A673 (cell line): ENCODE results near the gene ZNF789.

Experiments
- EZH2 ChIP-seq: fragments of 200-600 bp; sonication (generic); IDR thresholded peaks from 2 replicates; pipeline ENCODE4 v1.6.1; 2017; ENCODE audit warnings: borderline replicate concordance, low read depth, mild to moderate bottlenecking, mixed read lengths, antibody characterized with exemption, low read length; ENCODE audit not compliant: poor library complexity, severe bottlenecking
- TF ChIP-seq, protein P1 (sequence below): fragments of 300-800, 200-600 bp; sonication (generic); conservative IDR thresholded peaks from 2 replicates; pipeline ENCODE4 v1.5.1; 2017; ENCODE audit warnings: low read depth, mild to moderate bottlenecking, antibody characterized with exemption, low read length, moderate library complexity, mixed read lengths

DNA sequence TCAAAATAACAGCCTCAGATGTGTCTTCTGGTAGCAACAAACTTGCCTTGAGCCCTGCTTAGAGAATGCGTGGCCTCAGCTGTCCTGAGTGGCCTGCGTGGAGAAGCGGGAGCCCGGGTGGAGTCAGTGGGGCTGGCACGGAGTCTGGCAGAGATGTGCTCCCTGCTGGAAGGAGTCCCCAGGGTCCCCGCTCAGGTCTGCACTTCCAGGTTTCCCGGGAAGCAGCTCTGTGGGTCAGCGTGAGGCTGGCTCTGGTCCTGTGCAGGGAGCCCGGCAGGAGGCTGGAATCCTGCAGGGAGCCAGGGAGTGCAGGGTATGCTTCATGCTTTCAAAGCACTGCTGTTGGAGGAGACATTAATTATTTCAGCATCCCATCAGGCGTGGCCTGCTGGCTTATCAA, 23.8 kb upstream of the ZNF789 start:
- TF ChIP-seq, protein P1, sequence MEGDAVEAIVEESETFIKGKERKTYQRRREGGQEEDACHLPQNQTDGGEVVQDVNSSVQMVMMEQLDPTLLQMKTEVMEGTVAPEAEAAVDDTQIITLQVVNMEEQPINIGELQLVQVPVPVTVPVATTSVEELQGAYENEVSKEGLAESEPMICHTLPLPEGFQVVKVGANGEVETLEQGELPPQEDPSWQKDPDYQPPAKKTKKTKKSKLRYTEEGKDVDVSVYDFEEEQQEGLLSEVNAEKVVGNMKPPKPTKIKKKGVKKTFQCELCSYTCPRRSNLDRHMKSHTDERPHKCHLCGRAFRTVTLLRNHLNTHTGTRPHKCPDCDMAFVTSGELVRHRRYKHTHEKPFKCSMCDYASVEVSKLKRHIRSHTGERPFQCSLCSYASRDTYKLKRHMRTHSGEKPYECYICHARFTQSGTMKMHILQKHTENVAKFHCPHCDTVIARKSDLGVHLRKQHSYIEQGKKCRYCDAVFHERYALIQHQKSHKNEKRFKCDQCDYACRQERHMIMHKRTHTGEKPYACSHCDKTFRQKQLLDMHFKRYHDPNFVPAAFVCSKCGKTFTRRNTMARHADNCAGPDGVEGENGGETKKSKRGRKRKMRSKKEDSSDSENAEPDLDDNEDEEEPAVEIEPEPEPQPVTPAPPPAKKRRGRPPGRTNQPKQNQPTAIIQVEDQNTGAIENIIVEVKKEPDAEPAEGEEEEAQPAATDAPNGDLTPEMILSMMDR: no peak
- TF ChIP-seq EZH2: no peak
